T1000 (cell line): ENCODE data around the gene DMRTC1.
"Not testable (repeated sequence)": the region's sequence is repeated elsewhere in the genome, so short reads cannot be mapped to it uniquely, and the experiment has no call there.

Experiments used
- DNase-seq: peaks from one replicate; lab custom pipeline; 2025; ENCODE audit warnings: mixed read lengths; lab: John Stamatoyannopoulos, UW

DMRTC1 gene, protein sequence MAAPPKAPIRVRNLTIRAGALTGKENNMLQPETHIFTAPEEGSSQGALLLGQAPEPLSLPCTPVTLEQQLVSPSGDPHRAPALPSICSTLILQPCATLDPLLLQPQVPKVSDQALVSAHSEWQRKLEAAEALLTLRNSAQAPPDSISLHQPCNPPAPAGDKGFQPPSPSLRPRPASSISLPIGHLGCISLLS

DNA sequence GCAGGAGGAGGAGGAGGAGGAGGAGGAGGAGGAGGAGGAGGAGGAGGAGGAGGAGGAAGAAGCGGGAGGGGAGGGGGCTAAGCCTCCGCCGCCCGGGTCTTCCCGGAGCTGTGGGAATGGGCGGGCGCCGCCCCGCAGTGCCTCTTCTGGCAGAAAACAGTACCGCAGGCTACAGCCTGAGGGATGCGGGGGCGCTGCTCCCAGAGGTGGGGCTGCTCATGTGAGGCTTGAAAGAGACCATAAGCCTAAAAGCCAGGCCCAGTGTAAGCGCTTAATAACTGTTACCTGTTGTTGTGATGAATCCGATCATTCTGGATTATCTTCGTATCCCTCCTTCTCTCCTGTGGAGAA is at the start of gene DMRTC1:
TSS of gene DMRTC1 (minus strand) at position 19 of the 351 bp plus-strand sequence. CDS start 68,143 bp downstream, outside the sequence.
- not testable (repeated sequence) for DNase-seq

DNA sequence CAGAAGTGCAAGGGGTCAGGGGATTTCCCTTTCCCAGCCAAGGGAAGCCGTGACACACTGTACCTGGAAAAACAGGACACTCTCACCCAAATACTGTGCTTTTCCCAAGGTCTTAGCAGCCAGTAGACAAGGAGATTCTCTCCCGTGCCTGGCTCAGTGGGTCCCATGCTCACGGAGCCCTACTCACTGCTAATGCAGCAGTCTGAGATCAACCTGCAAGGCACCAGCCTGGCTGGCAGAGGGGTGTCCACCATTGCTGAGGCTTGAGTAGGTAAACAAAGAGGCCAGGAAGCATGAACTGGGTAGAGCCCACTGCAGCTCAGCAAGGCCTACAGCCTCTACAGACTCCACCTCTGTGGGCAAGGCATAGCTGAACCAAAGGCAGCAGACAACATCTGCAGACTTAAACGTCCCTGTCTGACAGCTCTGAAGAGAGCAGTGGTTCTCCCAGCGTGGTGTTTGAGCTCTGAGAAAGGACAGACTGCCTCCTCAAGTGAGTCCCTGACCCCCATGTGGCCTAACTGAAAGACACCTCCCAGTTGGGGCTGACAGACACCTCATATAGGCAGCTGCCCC is 37.3 kb upstream of the DMRTC1 start:
- DNase-seq = not testable (repeated sequence)

DNA sequence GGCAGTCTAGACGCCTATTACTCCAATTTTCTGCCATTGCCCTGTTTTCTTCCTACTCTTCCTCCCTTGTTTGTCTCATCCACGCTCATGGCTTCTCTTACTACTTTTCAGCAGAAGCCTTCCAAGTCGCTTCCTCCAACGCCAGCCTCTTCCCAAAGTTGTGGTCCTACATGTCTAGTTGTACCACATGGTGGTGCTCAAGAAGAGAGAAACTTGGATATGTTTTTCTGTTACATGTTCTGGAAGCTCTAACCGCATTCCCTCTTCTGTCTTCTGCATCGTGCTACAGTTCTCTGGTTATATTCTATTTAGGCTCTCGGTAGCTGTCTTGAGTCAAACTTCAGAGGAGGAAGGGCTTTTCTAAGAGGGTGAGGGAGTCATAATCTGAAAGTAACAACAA is 31.2 kb upstream of the DMRTC1 start:
- DNase-seq = not testable (repeated sequence)

DNA sequence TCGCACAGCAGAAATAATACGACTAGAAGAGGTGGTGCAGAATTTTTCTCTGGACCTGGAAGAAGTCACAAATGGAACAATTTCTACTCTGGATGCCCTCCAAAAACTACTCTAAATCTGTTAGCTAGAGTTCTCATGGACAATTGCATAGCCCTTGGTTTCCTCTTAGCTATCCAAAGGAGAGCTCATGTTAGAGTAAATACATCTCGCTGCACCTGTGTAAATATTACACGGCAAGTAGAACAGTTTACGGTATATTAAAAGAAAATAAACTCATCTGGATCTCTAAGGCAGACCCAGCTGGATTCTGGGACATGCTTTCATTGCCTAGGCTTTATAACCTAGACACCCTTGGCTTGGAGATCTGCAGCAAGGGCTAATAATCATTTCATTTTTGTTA is 28.2 kb upstream of the DMRTC1 start:
- DNase-seq = not testable (repeated sequence)

DNA sequence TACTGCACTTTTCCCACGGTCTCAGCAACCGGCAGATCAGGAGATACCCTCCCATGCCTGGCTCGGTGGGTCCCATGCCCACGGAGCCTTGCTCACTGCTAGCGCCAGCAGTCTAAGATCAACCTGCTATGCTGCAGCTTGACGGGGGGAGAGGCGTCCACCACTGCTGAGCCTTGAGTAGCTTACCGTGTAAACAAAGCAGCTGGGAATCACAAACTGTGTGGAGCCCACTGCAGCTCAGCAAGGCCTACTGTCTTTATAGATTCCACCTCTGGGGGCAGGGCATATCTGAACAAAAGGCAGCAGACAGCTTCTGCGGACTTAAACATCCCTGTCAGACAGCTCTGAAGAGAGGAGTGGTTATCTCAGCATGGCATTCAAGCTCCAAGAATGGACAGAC is 16.3 kb upstream of the DMRTC1 start:
- not testable (repeated sequence) for DNase-seq

DNA sequence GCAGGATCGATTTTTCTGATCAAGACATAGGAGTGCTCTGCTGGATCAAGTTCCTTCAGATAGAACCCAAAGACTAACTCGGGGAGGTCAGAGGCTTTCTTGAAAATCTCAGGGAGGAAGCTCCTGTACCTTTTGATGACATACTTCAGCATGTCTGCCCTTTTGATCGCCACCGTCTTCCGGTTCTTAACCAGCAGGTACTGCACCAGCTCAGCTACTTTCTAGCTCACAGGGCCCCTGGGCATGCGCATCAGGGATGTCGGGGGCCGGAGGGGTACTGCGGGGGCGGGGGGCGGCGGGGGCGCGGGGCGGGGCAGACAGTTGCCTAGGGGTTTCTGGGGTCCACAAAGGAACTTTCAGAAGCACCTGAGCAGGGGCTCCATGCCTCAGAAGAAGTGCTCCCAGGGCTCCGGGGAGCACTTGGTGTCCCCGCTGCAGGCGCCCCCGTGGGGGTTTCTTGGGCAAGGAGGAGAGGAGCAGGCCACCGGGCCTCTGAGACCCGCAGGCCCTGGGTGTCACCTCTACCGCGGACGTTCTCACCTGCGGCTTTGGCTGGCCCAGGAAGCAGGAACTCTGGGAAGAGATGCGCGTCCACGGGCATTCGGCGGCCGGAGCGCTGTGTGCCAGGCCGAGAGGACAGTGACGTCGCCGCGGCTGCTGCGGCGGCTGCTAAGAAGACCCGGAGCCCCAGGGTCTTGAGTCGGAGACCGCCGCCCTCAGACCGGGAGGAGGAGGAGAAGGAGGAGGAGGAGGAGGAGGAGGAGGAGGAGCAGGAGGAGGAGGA is 410 bp downstream of the DMRTC1 start:
- not testable (repeated sequence) for DNase-seq

DNA sequence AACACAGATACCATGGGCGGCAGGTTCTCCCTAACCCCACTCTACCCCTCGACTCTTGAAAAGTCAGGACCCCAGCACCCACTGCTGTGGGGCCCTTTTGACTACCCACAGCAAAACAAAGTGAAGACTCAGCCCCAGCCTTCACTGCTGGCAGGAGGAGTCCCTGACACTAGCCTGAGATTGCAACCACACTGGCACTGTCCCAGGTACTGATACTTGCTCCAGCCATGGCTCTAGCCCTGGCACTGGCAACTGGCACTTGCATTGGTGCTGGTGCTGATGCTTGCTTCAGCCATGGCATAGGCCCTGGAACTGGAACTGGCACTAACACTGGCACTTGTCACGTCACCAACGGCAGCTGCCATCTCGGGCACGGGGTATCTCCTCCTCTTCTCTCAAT is 1.4 kb downstream of the DMRTC1 start:
- not testable (repeated sequence) for DNase-seq

DNA sequence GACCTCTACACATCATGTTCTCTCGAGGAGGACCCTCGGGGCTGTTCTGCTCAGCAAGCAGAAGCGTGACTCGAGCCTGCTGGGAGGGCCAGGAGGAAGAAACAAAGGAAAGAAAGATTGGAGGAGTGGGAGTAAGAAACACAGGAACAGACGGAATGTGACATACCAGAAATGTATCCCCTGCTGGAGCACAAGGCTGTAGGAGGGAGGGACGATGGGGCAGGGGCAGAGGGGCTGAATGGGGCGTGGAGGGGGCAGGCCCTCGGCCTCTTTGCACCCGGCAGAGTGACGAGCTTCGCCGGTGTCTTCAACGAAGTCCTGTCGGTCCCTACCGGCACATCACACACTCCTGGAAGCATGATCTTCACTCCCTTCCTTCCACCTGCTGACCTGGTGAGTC is 5.7 kb downstream of the DMRTC1 start, which contains the start of gene FAM236A:
TSS of gene FAM236A (plus strand) at position 301 of the 400 bp plus-strand sequence. CDS start at position 358, 57 bp downstream.
- DNase-seq = not testable (repeated sequence)

DNA sequence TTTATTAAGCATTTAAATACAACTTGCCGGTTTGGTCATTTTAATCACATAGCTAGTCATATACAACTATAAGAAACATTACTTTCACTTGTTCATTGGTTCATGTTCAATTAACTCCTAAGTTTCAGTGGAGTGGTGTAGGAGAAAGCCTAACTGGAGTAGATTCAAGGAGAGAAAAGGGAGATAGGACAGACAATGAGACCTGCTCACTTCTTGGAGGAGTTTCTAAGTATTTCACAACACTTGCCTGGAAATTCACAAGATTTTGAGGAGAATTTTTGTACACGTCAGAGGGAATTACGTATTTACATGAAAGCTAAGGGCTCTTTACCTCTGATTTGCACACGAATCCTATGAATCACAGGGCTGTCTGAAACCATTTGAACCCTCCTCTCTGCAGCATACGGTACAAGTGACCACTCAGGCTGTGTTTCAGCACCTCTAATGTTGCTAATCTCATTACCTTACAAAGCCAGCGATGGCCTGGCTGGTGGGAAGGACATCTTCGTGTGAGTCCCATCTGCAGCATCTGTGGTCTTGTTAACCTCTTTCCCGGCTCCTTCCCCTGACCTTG is 6.7 kb downstream of the DMRTC1 start:
- DNase-seq = not testable (repeated sequence)

DNA sequence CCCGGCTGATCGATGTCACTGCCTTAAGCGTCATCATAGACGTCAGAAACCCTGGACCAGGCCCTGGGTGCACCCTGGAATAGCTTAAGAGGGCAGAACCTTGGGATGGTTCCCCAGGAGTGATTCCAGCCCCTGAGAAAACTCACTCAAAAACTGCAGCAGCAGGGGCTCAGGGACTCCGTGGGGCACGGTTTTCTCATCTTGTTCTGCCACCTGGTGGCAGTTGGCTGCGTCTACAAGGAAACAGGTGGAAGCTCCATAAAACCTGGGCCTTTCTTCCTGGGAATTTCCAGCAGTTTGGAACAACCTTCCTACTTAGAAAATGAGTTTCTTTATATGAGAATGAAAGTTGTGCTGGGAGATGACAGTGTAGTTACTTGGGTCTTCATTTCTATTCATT is 7.2 kb downstream of the DMRTC1 start:
- DNase-seq = not testable (repeated sequence)

DNA sequence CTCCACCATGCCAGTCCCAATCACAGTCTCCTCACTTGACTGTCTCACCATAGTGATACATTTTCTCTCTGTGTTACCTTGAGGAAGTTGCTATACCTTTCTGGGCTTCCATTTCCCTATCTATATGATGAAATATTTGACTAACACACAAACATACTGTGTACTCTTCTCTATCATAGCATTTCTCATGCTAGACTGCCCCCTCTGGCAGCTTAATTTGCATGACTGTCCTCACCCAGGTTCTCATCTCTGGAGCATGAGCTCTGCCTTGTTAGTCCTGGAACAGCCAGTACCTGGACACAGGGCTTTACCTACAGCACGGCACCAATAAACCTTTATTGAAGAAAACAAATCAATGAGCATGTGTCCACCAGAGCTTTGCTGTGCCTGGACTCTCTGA is 11.4 kb downstream of the DMRTC1 start:
- DNase-seq = not testable (repeated sequence)

DNA sequence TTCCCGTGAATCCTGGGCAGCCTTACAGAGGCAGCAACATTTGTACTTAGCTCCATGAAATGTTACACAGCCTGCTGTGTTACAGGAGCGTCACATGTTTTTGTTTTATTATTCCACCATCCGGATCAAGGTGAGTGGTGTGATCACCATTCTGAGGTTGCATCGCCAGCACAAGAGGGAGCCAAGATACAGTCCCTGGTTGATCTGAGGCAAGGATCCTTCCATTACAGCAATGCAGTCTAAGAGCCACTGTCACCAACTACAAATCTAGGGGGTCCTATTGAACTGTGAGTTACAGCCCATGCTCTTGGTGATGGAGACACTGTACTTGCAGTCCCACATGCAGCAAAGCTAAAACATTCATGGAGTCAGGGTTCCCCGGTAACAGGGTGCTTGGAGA is 27.5 kb downstream of the DMRTC1 start:
- DNase-seq = not testable (repeated sequence)

DNA sequence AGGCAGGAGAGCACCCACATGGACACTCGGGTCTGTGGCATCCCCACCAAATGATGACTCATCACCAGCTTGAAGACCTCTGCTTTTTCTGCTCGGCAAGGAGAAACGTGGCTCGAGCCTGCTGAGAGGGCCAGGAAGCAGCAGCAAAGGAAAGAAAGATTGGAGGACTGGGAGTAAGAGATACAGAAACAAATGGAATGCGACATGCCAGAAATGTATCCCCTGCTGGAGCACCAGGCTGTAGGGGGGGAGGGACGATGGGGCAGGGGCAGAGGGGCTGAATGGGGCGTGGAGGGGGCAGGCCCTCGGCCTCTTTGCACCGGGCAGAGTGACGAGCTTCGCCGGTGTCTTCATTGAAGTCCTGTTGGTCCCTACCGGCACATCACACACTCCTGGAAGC is 31.3 kb downstream of the DMRTC1 start, which contains the start of gene FAM236C:
TSS of gene FAM236C (plus strand) at position 301 of the 400 bp plus-strand sequence. CDS start 100 bp downstream, outside the sequence.
- not testable (repeated sequence) for DNase-seq

DNA sequence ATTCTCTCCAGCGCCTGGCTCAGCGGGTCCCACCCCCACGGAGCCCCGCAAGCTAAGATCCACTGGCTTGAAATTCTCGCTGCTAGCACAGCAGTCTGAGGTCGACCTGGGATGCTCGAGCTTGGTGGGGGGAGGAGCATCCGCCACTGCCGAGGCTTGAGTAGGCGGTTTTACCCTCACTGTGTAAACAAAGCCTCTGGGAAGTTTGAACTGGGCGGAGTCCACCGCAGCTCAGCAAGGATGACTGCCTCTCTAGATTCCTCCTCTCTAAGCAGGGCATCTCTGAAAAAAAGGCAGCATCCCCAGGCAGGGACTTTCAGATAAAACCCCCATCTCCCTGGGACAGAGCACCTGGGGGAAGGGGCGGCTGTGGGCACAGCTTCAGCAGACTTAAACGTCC is 53.9 kb downstream of the DMRTC1 start:
- not testable (repeated sequence) for DNase-seq

DNA sequence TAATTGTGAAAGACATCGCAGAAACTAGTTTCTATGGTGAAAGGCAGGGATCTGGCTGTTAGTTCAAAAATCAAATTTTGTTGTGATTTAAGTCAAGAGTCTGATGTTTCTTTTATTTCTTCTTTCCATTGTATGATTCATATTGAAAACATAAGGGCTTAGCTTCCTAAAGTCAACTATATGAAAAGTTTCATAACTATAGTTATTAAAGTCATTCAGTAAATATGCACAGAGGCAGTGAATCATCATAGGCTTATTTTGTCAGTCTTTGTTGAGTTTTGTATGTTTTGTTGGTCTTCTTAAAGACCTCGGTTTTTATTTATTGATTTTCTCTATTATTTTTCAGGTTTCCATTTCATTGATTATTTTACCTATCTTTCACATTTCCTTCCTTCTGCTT is 60.7 kb downstream of the DMRTC1 start:
- not testable (repeated sequence) for DNase-seq

DNA sequence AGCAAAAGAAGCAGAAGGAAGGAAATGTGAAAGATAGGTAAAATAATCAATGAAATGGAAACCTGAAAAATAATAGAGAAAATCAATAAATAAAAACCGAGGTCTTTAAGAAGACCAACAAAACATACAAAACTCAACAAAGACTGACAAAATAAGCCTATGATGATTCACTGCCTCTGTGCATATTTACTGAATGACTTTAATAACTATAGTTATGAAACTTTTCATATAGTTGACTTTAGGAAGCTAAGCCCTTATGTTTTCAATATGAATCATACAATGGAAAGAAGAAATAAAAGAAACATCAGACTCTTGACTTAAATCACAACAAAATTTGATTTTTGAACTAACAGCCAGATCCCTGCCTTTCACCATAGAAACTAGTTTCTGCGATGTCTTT is 106.1 kb downstream of the DMRTC1 start:
- not testable (repeated sequence) for DNase-seq

DNA sequence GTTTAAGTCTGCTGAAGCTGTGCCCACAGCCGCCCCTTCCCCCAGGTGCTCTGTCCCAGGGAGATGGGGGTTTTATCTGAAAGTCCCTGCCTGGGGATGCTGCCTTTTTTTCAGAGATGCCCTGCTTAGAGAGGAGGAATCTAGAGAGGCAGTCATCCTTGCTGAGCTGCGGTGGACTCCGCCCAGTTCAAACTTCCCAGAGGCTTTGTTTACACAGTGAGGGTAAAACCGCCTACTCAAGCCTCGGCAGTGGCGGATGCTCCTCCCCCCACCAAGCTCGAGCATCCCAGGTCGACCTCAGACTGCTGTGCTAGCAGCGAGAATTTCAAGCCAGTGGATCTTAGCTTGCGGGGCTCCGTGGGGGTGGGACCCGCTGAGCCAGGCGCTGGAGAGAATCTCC is 112.9 kb downstream of the DMRTC1 start:
- not testable (repeated sequence) for DNase-seq
